LNCAP (cell line): Measurements from ENCODE around the gene HOXD13.

Source experiments
- TF ChIP-seq, protein P1 (sequence below): fragments of 450-650 bp; IDR thresholded peaks from 2 replicates; pipeline ENCODE4 v1.5.1; 2017; ENCODE audit warnings: mild to moderate bottlenecking

The HOXD13 gene

DNA sequence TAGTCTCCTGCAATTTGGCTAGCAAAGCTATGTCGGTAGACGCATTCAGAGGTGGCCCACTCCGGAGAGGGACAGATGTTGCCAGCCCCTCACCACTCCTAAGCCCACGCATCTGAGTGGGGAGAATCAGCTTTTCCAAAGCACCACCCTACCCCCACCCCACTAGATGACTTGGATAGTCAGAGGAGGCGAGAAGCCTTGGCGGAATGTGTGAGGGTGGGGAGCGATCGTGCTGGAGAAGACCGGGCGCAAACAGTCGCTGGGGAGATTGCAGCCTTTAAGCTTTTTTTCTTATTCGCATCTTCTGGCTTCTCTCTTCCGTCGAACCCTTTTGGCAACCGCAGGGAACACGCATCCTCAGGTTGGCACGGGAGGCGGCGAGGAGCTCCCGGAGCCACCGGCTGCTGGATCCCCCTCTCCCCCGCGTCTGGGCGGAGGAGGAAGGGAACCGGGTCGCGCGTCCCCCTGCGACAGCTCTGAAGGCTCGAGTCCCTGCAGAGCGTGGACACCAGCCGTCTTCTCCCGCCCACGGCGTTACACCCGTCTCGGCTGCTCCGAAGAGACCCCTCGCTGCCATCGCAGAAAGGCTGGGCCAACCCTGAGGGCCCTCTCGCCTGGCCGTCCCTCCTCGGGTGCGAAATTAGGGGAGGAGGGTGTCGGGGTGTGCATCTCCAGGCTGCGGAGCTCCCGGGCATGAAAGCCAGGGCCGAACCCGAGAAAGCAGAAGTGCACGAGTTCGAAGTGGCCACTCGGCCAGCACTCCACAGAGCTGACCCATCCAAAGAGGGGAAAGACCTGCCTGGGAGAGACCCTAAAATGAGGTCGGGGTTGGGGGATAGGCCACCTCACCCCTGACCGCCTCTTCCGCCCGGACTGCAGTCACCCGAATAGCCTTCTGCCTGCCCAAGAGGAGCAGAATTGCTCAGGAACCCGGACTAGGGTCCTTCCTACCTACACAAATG is 20.9 kb upstream of the HOXD13 start:
- TF ChIP-seq, protein P1, sequence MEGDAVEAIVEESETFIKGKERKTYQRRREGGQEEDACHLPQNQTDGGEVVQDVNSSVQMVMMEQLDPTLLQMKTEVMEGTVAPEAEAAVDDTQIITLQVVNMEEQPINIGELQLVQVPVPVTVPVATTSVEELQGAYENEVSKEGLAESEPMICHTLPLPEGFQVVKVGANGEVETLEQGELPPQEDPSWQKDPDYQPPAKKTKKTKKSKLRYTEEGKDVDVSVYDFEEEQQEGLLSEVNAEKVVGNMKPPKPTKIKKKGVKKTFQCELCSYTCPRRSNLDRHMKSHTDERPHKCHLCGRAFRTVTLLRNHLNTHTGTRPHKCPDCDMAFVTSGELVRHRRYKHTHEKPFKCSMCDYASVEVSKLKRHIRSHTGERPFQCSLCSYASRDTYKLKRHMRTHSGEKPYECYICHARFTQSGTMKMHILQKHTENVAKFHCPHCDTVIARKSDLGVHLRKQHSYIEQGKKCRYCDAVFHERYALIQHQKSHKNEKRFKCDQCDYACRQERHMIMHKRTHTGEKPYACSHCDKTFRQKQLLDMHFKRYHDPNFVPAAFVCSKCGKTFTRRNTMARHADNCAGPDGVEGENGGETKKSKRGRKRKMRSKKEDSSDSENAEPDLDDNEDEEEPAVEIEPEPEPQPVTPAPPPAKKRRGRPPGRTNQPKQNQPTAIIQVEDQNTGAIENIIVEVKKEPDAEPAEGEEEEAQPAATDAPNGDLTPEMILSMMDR, result no peak

DNA sequence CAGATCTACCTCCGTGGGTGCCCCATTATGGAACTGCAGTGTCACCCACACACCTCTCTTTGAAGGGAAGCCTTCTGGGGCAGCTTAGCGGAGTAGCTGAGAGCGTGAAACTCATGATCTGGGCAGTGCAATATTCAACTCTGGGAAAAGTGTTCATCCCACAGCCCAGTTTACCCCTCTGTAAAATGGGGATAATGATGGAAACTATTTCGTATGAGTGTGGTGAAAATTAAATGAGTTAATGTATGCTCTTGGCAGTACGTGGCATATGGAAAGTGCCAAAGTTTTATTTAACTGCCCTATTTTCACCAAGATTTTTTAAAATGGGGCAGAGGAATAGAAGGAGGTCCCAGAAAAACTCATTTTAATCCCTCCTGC is 20.2 kb upstream of the HOXD13 start:
- TF ChIP-seq, protein P1, result no peak

DNA sequence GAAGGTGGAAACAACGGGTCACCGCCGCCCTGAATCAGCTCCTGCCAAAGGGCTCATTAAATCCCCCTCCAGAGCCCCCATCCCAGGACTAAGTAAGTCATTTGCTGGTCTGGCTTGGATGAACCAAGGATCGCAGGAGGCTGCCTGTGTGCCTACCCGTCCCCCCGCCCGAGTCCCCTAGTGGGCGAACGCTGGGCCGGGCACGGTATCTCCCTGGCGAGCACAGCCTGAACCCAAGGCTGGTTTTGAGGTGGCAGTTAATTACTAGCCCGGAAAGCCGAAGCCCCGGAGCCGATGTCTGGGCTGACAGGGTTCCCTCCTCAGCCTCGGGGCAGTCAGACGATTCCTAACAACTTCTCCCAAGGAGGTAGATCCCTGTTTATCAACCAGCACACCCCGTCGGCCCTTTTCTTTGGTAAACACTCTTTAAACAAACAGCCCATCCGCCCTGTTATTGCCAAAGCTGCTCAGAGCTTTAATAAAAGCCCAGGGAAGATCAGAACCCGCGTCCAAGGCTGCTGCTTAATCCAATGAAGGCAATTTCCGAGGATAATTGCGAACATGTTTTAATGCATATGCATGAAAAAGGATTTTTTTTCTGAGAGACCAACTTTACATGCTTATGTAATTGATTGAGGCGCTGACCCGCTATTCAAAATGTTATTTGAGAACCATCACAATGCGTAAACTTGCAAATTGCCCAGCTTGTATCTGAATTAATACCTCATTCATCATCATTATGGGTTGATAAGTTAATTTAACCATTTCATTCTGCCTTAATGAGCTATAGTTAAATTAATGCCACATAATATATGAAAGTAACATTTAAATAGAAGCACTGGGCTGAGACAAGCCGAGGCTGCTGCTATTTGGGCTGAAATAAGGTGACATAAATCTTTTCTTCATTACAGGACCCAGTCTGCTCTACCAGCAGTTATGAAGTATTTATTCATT is 19.3 kb upstream of the HOXD13 start:
- TF ChIP-seq, protein P1, result no peak

DNA sequence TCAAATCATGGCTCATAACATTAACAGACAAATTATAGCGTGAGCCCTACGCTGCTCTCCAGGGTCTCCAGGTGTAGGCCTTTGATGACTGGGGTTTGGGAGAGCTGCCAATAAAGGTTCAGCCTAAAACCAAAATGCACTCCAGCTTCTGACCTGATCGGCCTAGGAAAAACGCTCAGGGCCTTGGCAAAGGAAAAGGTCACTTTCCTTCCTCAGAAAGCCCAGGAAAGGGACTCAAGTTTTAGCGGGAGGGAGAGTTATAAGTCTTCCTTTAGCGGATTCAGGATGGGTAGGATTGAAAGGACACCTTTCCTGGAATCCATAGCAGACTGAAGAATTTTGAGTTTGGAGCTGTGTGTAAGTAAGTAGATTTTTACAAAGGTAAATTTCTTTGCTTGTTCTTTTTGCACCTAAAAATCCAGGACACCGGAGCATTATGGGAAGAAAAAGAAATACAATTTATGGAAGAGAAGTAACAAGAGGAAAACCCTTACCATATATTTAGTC is 17.5 kb upstream of the HOXD13 start:
- TF ChIP-seq, protein P1, result no peak

DNA sequence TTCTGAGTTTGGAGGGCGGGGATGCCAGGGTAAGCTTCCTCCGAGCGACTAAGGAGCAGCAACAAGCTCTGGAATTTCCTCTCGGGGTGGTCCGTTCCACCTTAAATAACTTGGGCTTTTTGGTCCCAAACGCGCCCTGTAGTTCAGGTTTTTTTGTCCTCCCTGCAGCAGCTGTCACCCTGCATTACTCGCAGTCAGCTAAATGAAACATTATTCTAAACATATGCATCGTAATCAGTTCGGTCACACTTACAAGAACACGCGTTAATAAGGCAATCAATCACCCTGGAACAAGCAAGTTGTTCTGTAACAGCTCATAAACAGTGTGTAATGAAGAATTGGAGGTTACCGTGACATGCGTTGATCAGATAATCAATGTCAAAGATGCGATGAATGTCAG is 17.0 kb upstream of the HOXD13 start:
- TF ChIP-seq, protein P1, result no peak

DNA sequence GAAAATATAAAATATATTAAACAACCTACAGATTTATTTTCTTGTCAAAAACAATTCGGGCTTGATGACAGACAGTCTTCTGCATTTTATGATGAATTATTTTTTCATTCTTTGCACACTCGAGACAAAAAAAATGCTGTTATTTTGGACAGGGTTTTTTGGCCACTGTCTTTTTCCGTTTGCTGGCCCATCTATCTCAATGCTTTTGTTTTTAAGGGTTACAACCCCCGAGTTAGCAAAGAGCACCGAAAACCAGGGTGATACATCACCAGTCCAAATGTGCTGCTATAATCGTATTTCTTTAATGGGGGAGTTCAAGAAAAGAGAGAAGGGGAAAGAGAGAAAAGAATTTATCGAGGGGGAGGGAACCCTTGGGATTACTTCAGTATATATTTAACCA is 16.5 kb upstream of the HOXD13 start:
- TF ChIP-seq, protein P1, result no peak

DNA sequence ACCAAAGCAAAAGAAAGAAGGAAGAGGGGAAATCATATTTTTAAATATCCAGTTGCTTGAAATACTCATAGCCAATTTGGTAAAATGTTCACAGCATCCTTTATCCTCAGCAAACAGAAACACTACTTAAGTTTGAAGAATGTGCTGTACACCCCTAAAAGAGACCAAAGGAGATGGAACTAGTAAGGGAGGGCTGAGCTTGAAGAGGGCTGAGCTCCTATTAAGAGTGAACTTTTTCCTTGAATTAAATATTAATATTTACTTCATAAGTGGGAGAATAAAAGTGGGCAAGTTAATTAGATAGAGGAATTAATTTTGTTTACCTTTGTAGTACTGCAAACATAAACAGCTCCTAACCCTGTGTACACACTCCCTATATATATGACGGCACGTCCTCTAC is 15.7 kb upstream of the HOXD13 start:
- TF ChIP-seq, protein P1, result no peak
